Sigmoid colon (tissue), 7 donors: ENCODE measurements around the gene MARF1. TPM values are rescaled to one million over a fixed set of nuclear protein-coding genes. Genes with fewer than 3 reads are reported as not detected.
"Not testable (repeated sequence)": the region's sequence is repeated elsewhere in the genome, so short reads cannot be mapped to it uniquely, and the experiment has no call there.

Source experiments
- DNase-seq: peaks from one replicate; pipeline ENCODE4 v3.0.0-alpha.2; 2019
- H3K27ac ChIP-seq, 4 donors: fragments of 200-600 bp; sonication (generic); one replicate each; pipeline ENCODE4 v1.5.1; 2016 to 2019; ENCODE audit warnings: mild to moderate bottlenecking in 1 of 4
- H3K27me3 ChIP-seq, 3 donors: fragments of 200-600 bp; sonication (generic); one replicate each; pipeline ENCODE4 v1.5.1; 2019; ENCODE audit warnings: mild to moderate bottlenecking in 1 of 3
- H3K36me3 ChIP-seq, 4 donors: fragments of 200-600 bp; sonication (generic); one replicate each; pipeline ENCODE4 v1.5.1; 2016 to 2019
- H3K4me1 ChIP-seq, 4 donors: fragments of 200-600 bp; sonication (generic); one replicate each; pipeline ENCODE4 v1.5.1; 2017 to 2019
- H3K4me3 ChIP-seq, 4 donors: fragments of 200-600 bp; sonication (generic); one replicate each; pipeline ENCODE4 v1.5.1; 2017 to 2019; ENCODE audit warnings: mild to moderate bottlenecking in 2 of 4, moderate library complexity in 1 of 4
- H3K9me3 ChIP-seq, 4 donors: fragments of 200-600 bp in 3 of 4; sonication (generic) in 3 of 4; one replicate each; pipeline versions ENCODE4 v1.5.1 to v1.6.1; 2013 to 2019
- CTCF ChIP-seq, 4 experiments: fragments of 450-650 bp in 3 of 4; fragments of 200-600 bp in 1 of 4; IDR thresholded peaks; one replicate each; pipeline ENCODE4 v1.5.1; 2016 to 2019; ENCODE audit warnings: antibody characterized with exemption in 4 of 4, mild to moderate bottlenecking in 3 of 4, moderate library complexity in 2 of 4
- EP300 ChIP-seq, 4 donors: sonication (generic); formaldehyde crosslinking; IDR thresholded peaks; one replicate each; pipeline ENCODE4 v1.6.1; 2017; ENCODE audit warnings: antibody characterized with exemption in 4 of 4
- POLR2A ChIP-seq, 2 donors: fragments of 450-650 bp; IDR thresholded peaks; one replicate each; pipeline ENCODE4 v1.6.1; 2016; ENCODE audit warnings: antibody characterized with exemption in 2 of 2, mild to moderate bottlenecking in 2 of 2, moderate library complexity in 2 of 2
- POLR2AphosphoS5 ChIP-seq, 4 donors: sonication (generic); formaldehyde crosslinking; IDR thresholded peaks; one replicate each; pipeline ENCODE4 v1.6.1; 2017; ENCODE audit warnings: antibody characterized with exemption in 4 of 4
- WGBS, 2 donors: extraction: QIAGEN DNeasy Blood & Tissue Kit; methylation state at CpG; one replicate each; pipeline ENCODE4 v1.1.7; 2013; 5-methylcytosine and 5-hydroxymethylcytosine counted together
- intact Hi-C: fragments of 100-400 bp; cut with DNase I; formaldehyde crosslinking; loops from one replicate; pipeline ENCODE4 v1.15.1; 2023
- polyA plus RNA-seq, 3 donors: library from polyadenylated mRNA; stranded (reverse); fragments of 200-250 nt; gene quantifications; one replicate each; pipeline ENCODE4 v1.2.3, GENCODE V29; 2013
- total RNA-seq, 4 donors: library from RNA; depleted of rRNA; stranded (reverse); fragments of >200 nt; gene quantifications; one replicate each; pipeline ENCODE4 v1.1.0, GENCODE V29; 2016
- donor health status: healthy with polysubstance abuse.
- donor health status: Bipolar disorder and iron deficiency.
- donor health status: healthy.

The MARF1 gene
- total and polyA plus RNA-seq, 7 donors, result 13.8 to 76.7 (median 43.8) TPM

- TF ChIP-seq POLR2A (IDR thresholded peaks at IDR 0.05) (peak in 1 of 2 donors; percentile 28), POLR2AphosphoS5 (IDR thresholded peaks at IDR 0.05) (peak; percentile 77 to 96 (median 84)), EP300 (IDR thresholded peaks at IDR 0.05) (peak in 1 of 4 donors; percentile 87), CTCF (IDR thresholded peaks at IDR 0.05) (no peak)
- peaks cover 0 to 23% (median 19%) of the 10 kb centered on the region in 4 donors for H3K4me1 ChIP-seq
- no peaks in the 10 kb centered on the region for H3K9me3 ChIP-seq
- intact Hi-C loops, result no loop called here
- H3K27ac ChIP-seq, result peak overlapping the region; percentile 78 to 88 (median 86)
- H3K36me3 ChIP-seq, result peaks cover 11 to 41% (median 18%) of the 10 kb centered on the region in 4 donors
- H3K4me3 ChIP-seq, result peak overlapping the region in 3 of 4 donors; percentile 8 to 21 (median 10)
- WGBS, 2 donors, result 12 to 15% methylated on average over 20 of the region's 20 CpGs
- DNase-seq, result peak; percentile 98
- no peaks in the 10 kb centered on the region for H3K27me3 ChIP-seq
Observed at GRCh38 chr16:15672514-15673167, 29.7 kb upstream of the MARF1 start.

- H3K9me3 ChIP-seq, DNase-seq, H3K27me3 ChIP-seq, intact Hi-C loops: not testable (repeated sequence)
- Histone ChIP-seq H3K4me1 (peaks cover 0 to 23% (median 19%) of the 10 kb centered on the region in 4 donors), H3K36me3 (peaks cover 12 to 43% (median 22%) of the 10 kb centered on the region in 4 donors), H3K27ac (peak overlapping the region; percentile 78 to 88 (median 86)), H3K4me3 (peak overlapping the region in 1 of 4 donors; percentile 8)
- 91 to 92% methylated on average over 10 of the region's 10 CpGs for WGBS, 2 donors
Observed at GRCh38 chr16:15672127-15672513, 29.2 kb upstream of the MARF1 start.

GRCh38 chr16:15671530-15672117 is 28.7 kb upstream of the MARF1 start:
- DNase-seq, result no peak
- H3K27me3 ChIP-seq, result no peaks in the 10 kb centered on the region
- peaks cover 15 to 48% (median 24%) of the 10 kb centered on the region in 4 donors for H3K36me3 ChIP-seq
- H3K4me3 ChIP-seq, result no peak overlapping the region
- peak overlapping the region; percentile 78 to 88 (median 86) for H3K27ac ChIP-seq
- H3K4me1 ChIP-seq, result peaks cover 0 to 23% (median 19%) of the 10 kb centered on the region in 4 donors
- no peak for TF ChIP-seq POLR2AphosphoS5 (IDR thresholded peaks at IDR 0.05)
- TF ChIP-seq POLR2A (IDR thresholded peaks at IDR 0.05), result no peak
- no peak for TF ChIP-seq CTCF (IDR thresholded peaks at IDR 0.05)
- TF ChIP-seq EP300 (IDR thresholded peaks at IDR 0.05), result no peak
- WGBS, 2 donors, result 92 to 95% methylated on average over 8 of the region's 8 CpGs
- no peaks in the 10 kb centered on the region for H3K9me3 ChIP-seq
- intact Hi-C loops, result no loop called here

- 89 to 90% methylated on average over 18 of the region's 18 CpGs for WGBS, 2 donors
- Histone ChIP-seq H3K4me1 (peaks cover 0 to 7% (median 6%) of the 10 kb centered on the region in 4 donors), H3K9me3 (no peaks in the 10 kb centered on the region), H3K4me3 (no peak overlapping the region), H3K27me3 (no peaks in the 10 kb centered on the region), H3K36me3 (peaks cover 19 to 69% (median 42%) of the 10 kb centered on the region in 4 donors), H3K27ac (no peak overlapping the region)
- TF ChIP-seq CTCF (IDR thresholded peaks at IDR 0.05) (no peak), EP300 (IDR thresholded peaks at IDR 0.05) (no peak), POLR2AphosphoS5 (IDR thresholded peaks at IDR 0.05) (no peak), POLR2A (IDR thresholded peaks at IDR 0.05) (no peak)
- DNase-seq, result no peak
- intact Hi-C loops, result no loop called here
Observed at GRCh38 chr16:15667091-15667742, 24.3 kb upstream of the MARF1 start.

GRCh38 chr16:15665107-15665506 is 22.2 kb upstream of the MARF1 start:
- H3K9me3 ChIP-seq, result no peaks in the 10 kb centered on the region
- TF ChIP-seq POLR2A (IDR thresholded peaks at IDR 0.05), result no peak
- TF ChIP-seq EP300 (IDR thresholded peaks at IDR 0.05), result no peak
- TF ChIP-seq POLR2AphosphoS5 (IDR thresholded peaks at IDR 0.05), result no peak
- H3K27ac ChIP-seq, result no peak overlapping the region
- intact Hi-C loops, result no loop called here
- H3K4me3 ChIP-seq, result no peak overlapping the region
- no peak for DNase-seq
- H3K36me3 ChIP-seq, result peaks cover 19 to 56% (median 42%) of the 10 kb centered on the region in 4 donors
- peaks cover 0 to 15% (median 6%) of the 10 kb centered on the region in 4 donors for H3K4me1 ChIP-seq
- H3K27me3 ChIP-seq, result no peaks in the 10 kb centered on the region
